ENCODE results near the gene FRAS1. TPM values are rescaled to one million over a fixed set of nuclear protein-coding genes. Genes with fewer than 3 reads are reported as not detected.

The FRAS1 gene
- total RNA-seq, 4 donors from 2014 or later = 3.4 to 11.7 (median 4.2) TPM

DNA sequence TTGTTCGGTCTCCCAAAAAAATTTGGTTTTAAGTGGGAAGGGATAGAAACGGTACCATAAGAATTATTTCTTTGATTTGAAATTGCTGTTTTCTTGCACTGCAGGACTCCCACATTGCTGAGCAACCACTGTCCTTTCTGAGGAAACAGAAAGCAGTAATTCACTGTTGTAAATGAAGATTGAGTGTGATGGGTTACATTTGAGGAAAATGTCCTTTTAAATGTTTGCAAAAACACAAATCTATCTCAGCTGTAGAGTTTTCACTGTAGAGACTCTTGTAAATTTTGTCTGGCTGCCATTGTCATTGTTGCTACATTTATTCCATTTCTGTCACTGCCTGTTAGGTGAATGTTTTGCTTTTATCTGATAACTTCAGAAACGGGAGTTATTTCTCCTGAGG is 105.2 kb downstream of the FRAS1 start:
- Histone ChIP-seq H3K4me3 (no peak overlapping the region), H3K27me3 (no peaks in the 10 kb centered on the region), H3K4me1 (no peaks in the 10 kb centered on the region), H3K36me3 (no peaks in the 10 kb centered on the region), H3K9me3 (no peaks in the 10 kb centered on the region), H3K27ac (no peak overlapping the region)
- ATAC-seq = no peak
- TF ChIP-seq EP300 (IDR thresholded peaks at IDR 0.05) = no peak
- TF ChIP-seq, protein P1, sequence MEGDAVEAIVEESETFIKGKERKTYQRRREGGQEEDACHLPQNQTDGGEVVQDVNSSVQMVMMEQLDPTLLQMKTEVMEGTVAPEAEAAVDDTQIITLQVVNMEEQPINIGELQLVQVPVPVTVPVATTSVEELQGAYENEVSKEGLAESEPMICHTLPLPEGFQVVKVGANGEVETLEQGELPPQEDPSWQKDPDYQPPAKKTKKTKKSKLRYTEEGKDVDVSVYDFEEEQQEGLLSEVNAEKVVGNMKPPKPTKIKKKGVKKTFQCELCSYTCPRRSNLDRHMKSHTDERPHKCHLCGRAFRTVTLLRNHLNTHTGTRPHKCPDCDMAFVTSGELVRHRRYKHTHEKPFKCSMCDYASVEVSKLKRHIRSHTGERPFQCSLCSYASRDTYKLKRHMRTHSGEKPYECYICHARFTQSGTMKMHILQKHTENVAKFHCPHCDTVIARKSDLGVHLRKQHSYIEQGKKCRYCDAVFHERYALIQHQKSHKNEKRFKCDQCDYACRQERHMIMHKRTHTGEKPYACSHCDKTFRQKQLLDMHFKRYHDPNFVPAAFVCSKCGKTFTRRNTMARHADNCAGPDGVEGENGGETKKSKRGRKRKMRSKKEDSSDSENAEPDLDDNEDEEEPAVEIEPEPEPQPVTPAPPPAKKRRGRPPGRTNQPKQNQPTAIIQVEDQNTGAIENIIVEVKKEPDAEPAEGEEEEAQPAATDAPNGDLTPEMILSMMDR (IDR thresholded peaks at IDR 0.05) = no peak
- TF ChIP-seq POLR2AphosphoS5 (IDR thresholded peaks at IDR 0.05) = no peak
- 41 to 50% methylated on average over 3 of the region's 3 CpGs for WGBS, 2 donors (ENCODE audit: low coverage in 1 of 2)

DNA sequence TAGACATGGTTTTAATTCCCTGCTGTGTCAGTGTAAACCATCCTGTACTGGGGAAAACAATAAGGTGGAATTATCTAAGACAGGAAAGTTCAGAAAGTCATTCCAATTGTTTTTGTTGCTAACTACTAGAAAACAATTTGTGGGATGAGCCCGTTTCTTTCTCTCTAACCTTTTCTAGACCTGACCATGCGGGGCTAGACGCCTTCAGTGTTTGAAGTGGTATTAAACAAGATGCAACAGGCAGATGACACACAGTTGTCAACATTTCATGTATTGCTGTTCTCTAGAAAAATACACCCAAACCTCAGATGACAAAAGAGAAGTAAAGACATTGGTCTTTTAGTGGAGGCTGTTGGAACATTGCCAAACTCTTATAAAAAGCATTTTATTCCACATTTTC is 105.7 kb downstream of the FRAS1 start:
- Histone ChIP-seq H3K9me3 (no peaks in the 10 kb centered on the region), H3K4me1 (no peaks in the 10 kb centered on the region), H3K27ac (no peak overlapping the region), H3K4me3 (no peak overlapping the region), H3K27me3 (no peaks in the 10 kb centered on the region), H3K36me3 (no peaks in the 10 kb centered on the region)
- no peak for ATAC-seq
- WGBS, 2 donors (ENCODE audit: low coverage in 1 of 2) = 79 to 83% methylated on average over 2 to 3 of the region's 3 CpGs
- TF ChIP-seq, protein P1 (IDR thresholded peaks at IDR 0.05) = no peak
- TF ChIP-seq POLR2AphosphoS5 (IDR thresholded peaks at IDR 0.05) = no peak
- no peak for TF ChIP-seq EP300 (IDR thresholded peaks at IDR 0.05)
- TF ChIP-seq POLR2A (IDR thresholded peaks at IDR 0.05) = no peak

- H3K27me3 ChIP-seq = no peaks in the 10 kb centered on the region
- TF ChIP-seq EP300 (IDR thresholded peaks at IDR 0.05) (no peak), POLR2AphosphoS5 (IDR thresholded peaks at IDR 0.05) (no peak), POLR2A (IDR thresholded peaks at IDR 0.05) (no peak)
- TF ChIP-seq, protein P1 (IDR thresholded peaks at IDR 0.05) = no peak
- 100% methylated on average over 2 of the region's 2 CpGs for WGBS, 2 donors (ENCODE audit: low coverage in 1 of 2)
Measured at GRCh38 chr4:78165758-78166157, 108.6 kb downstream of the FRAS1 start.

DNA sequence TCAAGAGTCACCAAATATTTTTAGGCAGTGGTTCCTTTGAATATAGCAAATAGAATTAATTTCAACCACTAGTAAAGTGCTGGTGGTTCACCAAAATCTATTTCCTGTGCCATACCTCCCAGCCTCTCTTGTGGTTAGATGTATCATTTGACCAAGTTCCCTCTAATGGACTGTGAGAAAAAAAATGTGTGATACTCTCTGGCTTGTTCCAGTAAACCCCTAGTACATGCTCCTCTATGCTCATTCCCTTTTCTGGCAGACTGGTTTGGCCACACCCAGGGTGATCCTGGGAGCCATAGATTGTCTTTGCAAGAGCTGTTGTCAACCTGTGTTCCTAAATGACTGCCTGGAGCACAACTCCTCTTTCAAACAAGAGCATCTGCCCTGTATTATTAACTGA is 109.5 kb downstream of the FRAS1 start:
- Histone ChIP-seq H3K9me3 (no peaks in the 10 kb centered on the region), H3K4me3 (no peak overlapping the region), H3K4me1 (no peaks in the 10 kb centered on the region), H3K36me3 (no peaks in the 10 kb centered on the region), H3K27me3 (no peaks in the 10 kb centered on the region), H3K27ac (no peak overlapping the region)
- TF ChIP-seq, protein P1 (IDR thresholded peaks at IDR 0.05) = no peak
- TF ChIP-seq POLR2A (IDR thresholded peaks at IDR 0.05) = no peak
- no peak for TF ChIP-seq EP300 (IDR thresholded peaks at IDR 0.05)
- TF ChIP-seq POLR2AphosphoS5 (IDR thresholded peaks at IDR 0.05) = no peak
- ATAC-seq = no peak

More at GRCh38 chr4:78165758-78166157, 108.6 kb downstream of the FRAS1 start:
- Histone ChIP-seq H3K9me3 (no peaks in the 10 kb centered on the region), H3K27ac (no peak overlapping the region), H3K36me3 (no peaks in the 10 kb centered on the region), H3K4me1 (no peaks in the 10 kb centered on the region), H3K4me3 (no peak overlapping the region)
- no peak for ATAC-seq

DNA sequence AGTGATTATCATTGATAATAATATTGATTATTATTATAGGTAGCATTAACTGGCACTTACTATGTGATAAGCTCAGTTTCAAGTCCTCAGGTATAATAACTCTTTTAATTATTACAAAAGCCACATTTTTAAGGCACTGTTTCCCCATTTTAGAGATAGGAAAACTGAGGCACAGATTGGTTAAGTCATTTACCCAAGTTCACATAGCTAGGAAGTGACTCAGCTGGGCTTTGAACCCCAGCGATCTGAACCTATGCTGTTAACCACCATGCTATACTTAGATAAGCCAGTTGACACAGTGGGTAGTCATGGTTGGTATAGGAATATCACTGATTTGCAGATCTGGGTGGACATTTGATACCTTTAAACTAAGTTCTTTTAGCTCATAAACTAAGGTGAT is 110.4 kb downstream of the FRAS1 start:
- H3K9me3 ChIP-seq = no peaks in the 10 kb centered on the region
- no peak for ATAC-seq
- H3K4me1 ChIP-seq = no peaks in the 10 kb centered on the region
- no peak overlapping the region for H3K4me3 ChIP-seq
- no peaks in the 10 kb centered on the region for H3K36me3 ChIP-seq
- H3K27ac ChIP-seq = no peak overlapping the region
- H3K27me3 ChIP-seq = no peaks in the 10 kb centered on the region
- TF ChIP-seq, protein P1 (IDR thresholded peaks at IDR 0.05) = no peak
- TF ChIP-seq EP300 (IDR thresholded peaks at IDR 0.05) = no peak
- WGBS, 2 donors (ENCODE audit: low coverage in 1 of 2) = 40 to 100% methylated on average over 1 of the region's 1 CpG
